WTC11 (cell line): ENCODE measurements around the gene LHFPL2.

ENCODE experiments used
- CTCF ChIP-seq: fragments of 200-600 bp; IDR thresholded peaks from 2 replicates; pipeline ENCODE4 v1.8.0; 2022; ENCODE audit warnings: antibody characterized with exemption
- FOXJ3 ChIP-seq: sonication (generic); formaldehyde crosslinking; IDR thresholded peaks from 2 replicates; pipeline ENCODE4 v1.9.0; 2021; ENCODE audit warnings: missing genetic modification reagents, mild to moderate bottlenecking, borderline replicate concordance
- FOXK1 ChIP-seq: sonication (generic); formaldehyde crosslinking; IDR thresholded peaks from 2 replicates; pipeline ENCODE4 v1.8.0; 2022; ENCODE audit warnings: mild to moderate bottlenecking, moderate library complexity, missing genetic modification reagents
- NFYB ChIP-seq: sonication (generic); formaldehyde crosslinking; conservative IDR thresholded peaks from 2 replicates; pipeline ENCODE4 v1.8.0; 2022; ENCODE audit warnings: low read depth, missing genetic modification reagents
- TEAD4 ChIP-seq: sonication (generic); formaldehyde crosslinking; IDR thresholded peaks from 2 replicates; pipeline ENCODE4 v1.8.0; 2022; ENCODE audit warnings: mild to moderate bottlenecking, missing genetic modification reagents

- TF ChIP-seq CTCF (no peak), NFYB (CRISPR knock-in tag) (no peak), TEAD4 (CRISPR knock-in tag) (no peak), FOXK1 (CRISPR knock-in tag) (no peak), FOXJ3 (CRISPR knock-in tag) (no peak)
Measured at GRCh38 chr5:78569441-78569840, 79.1 kb downstream of the LHFPL2 start.
